22Rv1 (cell line): ENCODE measurements around the gene RAB11A.
"Not testable (repeated sequence)": the region's sequence is repeated elsewhere in the genome, so short reads cannot be mapped to it uniquely, and the experiment has no call there.

Experiments used
- H3K27ac ChIP-seq: fragments of 450-650 bp; 2 replicates; pipeline ENCODE4 v1.5.1; 2017
- ZFX ChIP-seq: fragments of 450-650 bp; IDR thresholded peaks from 2 replicates; pipeline ENCODE4 v1.6.1; 2017; ENCODE audit warnings: antibody characterized with exemption, borderline replicate concordance
- TF ChIP-seq, protein P1 (sequence below): fragments of 450-650 bp; IDR thresholded peaks from 2 replicates; pipeline ENCODE4 v1.5.1; 2017; ENCODE audit warnings: mild to moderate bottlenecking

RAB11A gene

DNA sequence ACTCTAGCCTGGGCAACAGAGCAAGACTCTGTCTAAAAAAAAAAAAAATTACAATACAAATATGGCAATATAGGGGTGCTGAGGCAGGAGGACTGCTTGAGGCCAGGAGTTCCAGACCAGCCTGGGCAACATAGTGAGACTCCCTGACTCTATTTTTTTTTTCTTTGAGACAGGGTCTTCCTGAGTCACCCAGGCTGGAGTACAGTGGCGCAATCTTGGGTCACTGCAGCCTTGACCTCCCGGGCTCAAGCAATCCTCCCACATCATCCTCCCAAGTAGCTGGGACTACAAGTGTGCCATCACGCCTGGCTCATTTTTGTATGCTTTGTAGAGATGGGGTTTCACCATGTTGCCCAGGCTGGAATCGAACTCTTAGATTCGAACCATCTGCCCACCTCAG, 17.3 kb upstream of the RAB11A start:
- no peak overlapping the region for H3K27ac ChIP-seq

DNA sequence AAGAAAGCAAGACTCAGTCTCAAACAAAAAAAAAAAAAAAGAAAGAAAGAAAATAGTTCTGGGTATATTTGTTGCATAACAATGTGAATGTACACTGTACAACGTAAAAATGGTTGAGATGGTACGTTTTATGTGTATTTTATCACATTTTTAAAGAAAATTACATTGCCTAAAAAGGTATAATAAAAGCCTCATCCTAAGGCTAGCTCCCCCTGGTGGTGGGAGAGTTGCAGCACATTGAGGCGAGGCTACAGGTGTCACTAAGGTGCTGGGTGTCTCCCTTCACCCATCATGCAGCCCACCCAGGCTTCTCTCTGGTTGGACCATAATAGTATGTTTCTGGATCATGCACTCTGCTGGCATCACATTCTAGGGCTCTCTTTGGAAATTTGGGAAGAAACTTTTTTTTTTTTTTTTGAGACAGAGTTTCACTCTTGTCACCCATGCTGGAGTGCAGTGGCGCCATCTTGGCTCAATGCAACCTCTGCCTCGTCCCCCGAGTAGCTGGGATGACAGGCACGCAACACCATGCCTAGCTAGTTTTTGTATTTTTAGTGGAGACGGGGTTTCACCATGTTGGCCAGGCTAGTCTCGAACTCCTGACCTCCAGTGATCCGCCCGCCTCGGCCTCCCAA, 12.4 kb upstream of the RAB11A start:
- TF ChIP-seq, protein P1, sequence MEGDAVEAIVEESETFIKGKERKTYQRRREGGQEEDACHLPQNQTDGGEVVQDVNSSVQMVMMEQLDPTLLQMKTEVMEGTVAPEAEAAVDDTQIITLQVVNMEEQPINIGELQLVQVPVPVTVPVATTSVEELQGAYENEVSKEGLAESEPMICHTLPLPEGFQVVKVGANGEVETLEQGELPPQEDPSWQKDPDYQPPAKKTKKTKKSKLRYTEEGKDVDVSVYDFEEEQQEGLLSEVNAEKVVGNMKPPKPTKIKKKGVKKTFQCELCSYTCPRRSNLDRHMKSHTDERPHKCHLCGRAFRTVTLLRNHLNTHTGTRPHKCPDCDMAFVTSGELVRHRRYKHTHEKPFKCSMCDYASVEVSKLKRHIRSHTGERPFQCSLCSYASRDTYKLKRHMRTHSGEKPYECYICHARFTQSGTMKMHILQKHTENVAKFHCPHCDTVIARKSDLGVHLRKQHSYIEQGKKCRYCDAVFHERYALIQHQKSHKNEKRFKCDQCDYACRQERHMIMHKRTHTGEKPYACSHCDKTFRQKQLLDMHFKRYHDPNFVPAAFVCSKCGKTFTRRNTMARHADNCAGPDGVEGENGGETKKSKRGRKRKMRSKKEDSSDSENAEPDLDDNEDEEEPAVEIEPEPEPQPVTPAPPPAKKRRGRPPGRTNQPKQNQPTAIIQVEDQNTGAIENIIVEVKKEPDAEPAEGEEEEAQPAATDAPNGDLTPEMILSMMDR: peak; percentile 91
- no peak for TF ChIP-seq ZFX
- H3K27ac ChIP-seq: no peak overlapping the region

More for the DNA sequence above, 17.3 kb upstream of the RAB11A start:
- no peak for TF ChIP-seq ZFX
- TF ChIP-seq, protein P1: no peak

DNA sequence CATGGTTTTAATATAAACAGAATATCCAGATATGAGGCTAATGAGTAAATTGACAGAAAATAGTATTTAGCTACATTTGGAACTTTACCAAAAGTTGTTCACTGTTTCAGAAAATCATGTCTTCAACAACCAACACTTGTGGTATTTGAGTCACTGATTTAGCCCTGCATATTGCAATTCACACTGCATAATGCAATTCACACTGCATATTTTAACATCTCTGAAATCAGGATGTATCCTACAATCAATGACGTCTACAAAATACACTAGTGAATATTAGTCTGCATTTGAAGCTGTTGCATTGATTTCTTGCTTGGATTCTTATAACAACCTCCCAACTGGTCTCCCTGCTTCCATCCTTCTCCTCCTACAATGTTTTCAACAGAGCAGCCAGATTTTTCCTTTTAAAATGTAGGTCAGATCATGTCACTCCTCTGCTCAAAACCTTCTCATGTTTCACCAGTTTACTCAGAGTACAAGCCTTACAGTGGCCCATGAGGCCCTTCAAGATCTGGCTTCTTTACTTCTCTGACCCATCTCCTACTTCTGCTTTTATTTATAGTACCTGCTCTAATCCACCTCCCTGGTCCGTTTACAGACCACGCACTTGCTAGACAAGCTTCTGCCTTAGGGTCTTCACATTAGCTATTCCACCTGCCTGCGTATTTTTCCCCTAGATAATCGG, 11.4 kb upstream of the RAB11A start:
- H3K27ac ChIP-seq: no peak overlapping the region
- no peak for TF ChIP-seq ZFX
- TF ChIP-seq, protein P1: no peak

DNA sequence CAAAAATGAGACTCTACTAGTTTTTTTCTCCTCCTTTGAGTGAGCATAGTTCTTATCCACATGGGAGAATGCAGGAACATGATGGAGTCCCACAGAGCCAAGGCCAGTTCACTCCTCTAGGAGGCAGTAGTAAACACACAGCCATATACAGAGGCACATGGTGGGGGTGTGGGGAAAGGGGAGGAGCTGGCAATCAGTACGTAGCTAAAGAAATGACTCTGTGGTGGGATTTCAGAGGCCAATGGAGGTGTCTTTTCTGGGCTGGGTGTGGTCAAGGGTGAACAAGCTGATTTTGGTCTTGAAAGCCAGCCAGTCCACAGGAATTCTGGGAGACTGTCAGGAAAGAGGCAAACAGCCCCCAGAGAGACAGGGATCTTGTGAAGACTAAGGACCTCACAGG, 6.6 kb upstream of the RAB11A start:
- H3K27ac ChIP-seq: no peak overlapping the region
- TF ChIP-seq, protein P1: peak; percentile 76
- TF ChIP-seq ZFX: no peak

DNA sequence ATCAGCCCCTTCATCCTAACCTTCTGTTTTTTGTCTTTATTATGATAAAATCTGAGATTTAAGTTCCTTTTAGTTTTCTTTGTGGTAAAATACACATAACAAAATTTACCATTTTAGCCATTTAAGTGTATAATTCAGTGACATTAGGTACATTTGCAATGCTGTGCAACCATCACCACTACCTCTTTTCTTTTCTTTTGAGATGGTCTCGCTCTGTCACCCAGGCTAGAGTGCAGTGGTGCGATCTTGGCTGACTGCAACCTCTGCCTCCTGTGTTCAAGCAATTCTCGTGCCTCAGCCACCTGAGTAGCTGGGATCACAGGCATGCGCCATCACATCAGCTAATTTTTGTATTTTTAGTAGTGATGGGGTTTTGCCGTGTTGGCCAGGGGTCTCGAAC, 6.2 kb upstream of the RAB11A start:
- TF ChIP-seq, protein P1: no peak
- TF ChIP-seq ZFX: no peak
- no peak overlapping the region for H3K27ac ChIP-seq

DNA sequence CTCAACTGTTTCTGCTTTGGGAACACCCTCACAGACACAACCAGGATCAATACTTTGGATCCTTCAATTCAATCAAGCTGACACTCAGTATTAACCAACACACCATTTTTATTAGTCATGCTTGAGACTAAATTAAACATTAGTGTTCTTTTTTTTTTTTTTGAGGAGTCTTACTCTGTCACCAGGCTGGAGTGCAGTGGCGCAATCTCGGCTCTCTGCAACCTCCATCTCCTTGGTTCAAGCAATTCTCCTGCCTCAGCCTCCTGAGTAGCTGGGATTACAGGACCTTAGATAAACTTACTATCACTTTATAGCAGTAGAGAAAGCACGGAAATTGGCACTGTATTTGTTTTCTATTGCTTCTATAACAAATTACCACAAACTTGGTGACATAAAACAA, 2.0 kb upstream of the RAB11A start:
- TF ChIP-seq, protein P1: no peak
- TF ChIP-seq ZFX: no peak
- H3K27ac ChIP-seq: no peak overlapping the region

DNA sequence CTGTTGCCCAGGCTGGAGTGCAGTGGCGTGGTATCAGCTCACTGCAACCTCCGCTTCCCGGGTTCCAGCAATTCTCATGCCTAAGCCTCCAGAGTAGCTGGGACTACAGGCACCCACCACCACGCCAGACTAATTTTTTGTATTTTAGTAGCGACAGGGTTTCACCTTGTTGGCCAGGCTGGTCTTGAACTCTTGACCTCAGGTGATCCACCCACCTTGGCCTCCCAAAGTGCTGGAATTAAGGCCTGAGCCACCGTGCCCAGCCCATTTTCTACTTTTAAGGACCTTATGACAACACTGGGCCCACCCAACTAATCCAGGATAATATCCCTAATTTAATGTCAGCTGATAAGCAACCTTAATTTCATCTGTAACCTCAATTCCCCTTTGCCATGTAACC, 1.4 kb upstream of the RAB11A start:
- not testable (repeated sequence) for H3K27ac ChIP-seq
